Activated CD4-positive, CD25-positive, alpha-beta regulatory T cell treated with anti-CD3 and anti-CD28 coated beads, Interleukin-2, amount 50 U/mL, for 72 hours (primary cell): ENCODE measurements around the gene SESN1.
"Not testable (repeated sequence)": the region's sequence is repeated elsewhere in the genome, so short reads cannot be mapped to it uniquely, and the experiment has no call there.

ENCODE experiments used
- DNase-seq: peaks from one replicate; pipeline ENCODE4 v3.0.0; 2021

Gene SESN1

GRCh38 chr6:109093732-109094415 is 772 bp downstream of the SESN1 start:
- DNase-seq, result no peak

GRCh38 chr6:109092074-109092473 is 2.6 kb downstream of the SESN1 start:
- DNase-seq, result no peak

GRCh38 chr6:109091314-109092024 is 3.2 kb downstream of the SESN1 start:
- no peak for DNase-seq

GRCh38 chr6:109088995-109089394 is 5.7 kb downstream of the SESN1 start:
- no peak for DNase-seq

- no peak for DNase-seq
These were observed 6.9 kb downstream of the SESN1 start for GRCh38 chr6:109087661-109088264.

GRCh38 chr6:109084146-109084545 is 10.5 kb downstream of the SESN1 start:
- not testable (repeated sequence) for DNase-seq

- DNase-seq, result no peak
These were observed 11.0 kb downstream of the SESN1 start for GRCh38 chr6:109083657-109084056.

GRCh38 chr6:109082188-109082577 is 12.5 kb downstream of the SESN1 start:
- no peak for DNase-seq

- no peak for DNase-seq
These were observed 13.0 kb downstream of the SESN1 start for GRCh38 chr6:109081516-109082187.

GRCh38 chr6:109081026-109081425 is 13.6 kb downstream of the SESN1 start:
- DNase-seq, result no peak

GRCh38 chr6:109079981-109080380 is 14.7 kb downstream of the SESN1 start:
- no peak for DNase-seq

GRCh38 chr6:109076377-109076776 is 18.3 kb downstream of the SESN1 start:
- DNase-seq, result no peak

GRCh38 chr6:109075934-109076333 is 18.7 kb downstream of the SESN1 start:
- no peak for DNase-seq

- no peak for DNase-seq
These were observed 20.6 kb downstream of the SESN1 start for GRCh38 chr6:109074133-109074415.

GRCh38 chr6:109073344-109074132 is 21.1 kb downstream of the SESN1 start:
- DNase-seq, result no peak

GRCh38 chr6:109071125-109071917 is 23.3 kb downstream of the SESN1 start:
- DNase-seq, result no peak

GRCh38 chr6:109069746-109070145 is 24.9 kb downstream of the SESN1 start:
- no peak for DNase-seq

- DNase-seq, result no peak
These were observed 31.8 kb downstream of the SESN1 start for GRCh38 chr6:109062767-109063352.

GRCh38 chr6:109062216-109062615 is 32.4 kb downstream of the SESN1 start:
- no peak for DNase-seq

- DNase-seq, result no peak
These were observed 34.1 kb downstream of the SESN1 start for GRCh38 chr6:109060571-109060970.

GRCh38 chr6:109059571-109060021 is 35.0 kb downstream of the SESN1 start:
- DNase-seq, result no peak

GRCh38 chr6:109059153-109059552 is 35.5 kb downstream of the SESN1 start:
- DNase-seq, result no peak
